ENCODE data around the gene COX4I2.
"Not testable (repeated sequence)": the region's sequence is repeated elsewhere in the genome, so short reads cannot be mapped to it uniquely, and the experiment has no call there.

The COX4I2 gene

GRCh38 chr20:31605902-31606803 is 31.6 kb upstream of the COX4I2 start:
- no peak for TF ChIP-seq MYC (IDR thresholded peaks at IDR 0.05; ENCODE audit: low read depth, low read length)
- TF ChIP-seq POLR2A (IDR thresholded peaks at IDR 0.05; ENCODE audit: extremely low read depth, insufficient read length): no peak
- no peak for TF ChIP-seq CTCF (IDR thresholded peaks at IDR 0.05; ENCODE audit: low read depth, low read length)
- TF ChIP-seq MAX (IDR thresholded peaks at IDR 0.05; ENCODE audit: low read depth, low read length): no peak
- peak overlapping the region; percentile 56 for H3K4me3 ChIP-seq (ENCODE audit: low read depth, low read length)
- DNase-seq (ENCODE audit: low read depth): peak; percentile 36

- TF ChIP-seq MYC (IDR thresholded peaks at IDR 0.05; ENCODE audit: low read depth, low read length) (no peak), MAX (IDR thresholded peaks at IDR 0.05; ENCODE audit: low read depth, low read length) (no peak), POLR2A (IDR thresholded peaks at IDR 0.05; ENCODE audit: extremely low read depth, insufficient read length) (no peak), CTCF (IDR thresholded peaks at IDR 0.05; ENCODE audit: low read depth, low read length) (no peak)
- no peak for DNase-seq (ENCODE audit: low read depth)
- H3K4me3 ChIP-seq (ENCODE audit: low read depth, low read length): no peak overlapping the region
These were observed 30.7 kb upstream of the COX4I2 start for GRCh38 chr20:31606804-31607639.

GRCh38 chr20:31607640-31608250 is 30.0 kb upstream of the COX4I2 start:
- no peak for DNase-seq (ENCODE audit: low read depth)
- H3K4me3 ChIP-seq (ENCODE audit: low read depth, low read length): no peak overlapping the region
- TF ChIP-seq POLR2A (IDR thresholded peaks at IDR 0.05; ENCODE audit: extremely low read depth, insufficient read length) (no peak), CTCF (IDR thresholded peaks at IDR 0.05; ENCODE audit: low read depth, low read length) (no peak), MYC (IDR thresholded peaks at IDR 0.05; ENCODE audit: low read depth, low read length) (no peak), MAX (IDR thresholded peaks at IDR 0.05; ENCODE audit: low read depth, low read length) (no peak)

DNA sequence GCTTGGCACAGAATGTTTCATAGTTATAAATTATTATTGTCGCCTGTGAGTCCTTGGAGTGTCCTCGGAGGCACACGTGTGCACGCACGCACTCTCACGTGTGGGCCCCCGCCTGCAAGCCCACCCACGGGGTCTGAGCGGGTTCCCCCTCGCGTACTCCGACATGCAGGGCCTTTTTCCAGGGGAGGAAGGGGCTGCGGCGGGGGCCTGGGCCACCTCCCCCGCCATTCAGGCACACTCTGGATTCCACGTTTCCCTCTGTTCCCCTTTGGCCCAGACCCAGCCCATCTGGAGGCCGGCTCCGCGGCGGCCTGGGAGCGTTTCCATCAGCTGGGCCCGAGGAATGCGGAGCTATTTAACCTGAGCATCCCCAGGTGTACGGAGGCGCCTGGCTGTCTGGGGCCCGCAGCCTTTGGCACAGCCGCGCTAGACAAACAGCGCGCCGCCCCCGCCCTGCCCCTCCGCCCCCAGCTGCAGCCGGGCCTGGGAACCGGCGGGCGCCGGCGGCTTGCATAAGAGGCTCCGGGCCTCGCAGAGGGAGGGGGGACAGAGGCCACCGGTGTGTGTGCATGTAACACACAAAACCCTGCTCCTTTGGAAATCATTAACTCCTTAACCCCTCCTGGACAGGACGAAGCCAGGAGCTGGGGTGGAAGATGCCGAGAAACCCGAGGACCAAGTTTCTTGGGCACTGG is 29.3 kb upstream of the COX4I2 start:
- peak; percentile 65 for DNase-seq (ENCODE audit: low read depth)
- no peak overlapping the region for H3K4me3 ChIP-seq (ENCODE audit: low read depth, low read length)
- no peak for TF ChIP-seq POLR2A (IDR thresholded peaks at IDR 0.05; ENCODE audit: extremely low read depth, insufficient read length)
- no peak for TF ChIP-seq MAX (IDR thresholded peaks at IDR 0.05; ENCODE audit: low read depth, low read length)
- no peak for TF ChIP-seq MYC (IDR thresholded peaks at IDR 0.05; ENCODE audit: low read depth, low read length)
- TF ChIP-seq CTCF (IDR thresholded peaks at IDR 0.05; ENCODE audit: low read depth, low read length): no peak

DNA sequence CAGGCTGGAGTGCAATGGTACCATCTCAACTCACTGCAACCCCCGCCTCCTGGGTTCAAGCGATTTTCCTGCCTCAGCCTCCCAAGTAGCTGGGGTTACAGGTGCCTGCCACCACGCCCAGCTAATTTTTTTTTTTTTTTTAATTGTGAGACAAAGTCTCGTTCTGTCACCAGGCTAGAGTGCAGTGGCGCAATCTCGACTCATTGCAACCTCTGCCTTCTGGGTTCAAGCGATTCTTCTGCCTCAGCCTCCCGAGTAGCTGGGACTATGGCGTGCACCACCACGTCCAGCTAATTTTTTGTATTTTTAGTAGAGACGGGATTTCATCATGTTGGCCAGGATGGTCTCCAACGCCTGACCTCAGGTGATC is 25.5 kb upstream of the COX4I2 start:
- not testable (repeated sequence) for DNase-seq (ENCODE audit: low read depth); H3K4me3 ChIP-seq (ENCODE audit: low read depth, low read length)

Data from NB4 (cell line).